GM21381 (cell line): ENCODE data around the gene KANK2.

Experiments
- ATAC-seq: cut with Tn5 transposase; IDR thresholded peaks from one replicate; pipeline ENCODE4 v1.9.1; 2021; ENCODE audit warnings: mild to moderate bottlenecking, moderate library complexity; ENCODE audit not compliant: unreplicated experiment

Gene KANK2

DNA sequence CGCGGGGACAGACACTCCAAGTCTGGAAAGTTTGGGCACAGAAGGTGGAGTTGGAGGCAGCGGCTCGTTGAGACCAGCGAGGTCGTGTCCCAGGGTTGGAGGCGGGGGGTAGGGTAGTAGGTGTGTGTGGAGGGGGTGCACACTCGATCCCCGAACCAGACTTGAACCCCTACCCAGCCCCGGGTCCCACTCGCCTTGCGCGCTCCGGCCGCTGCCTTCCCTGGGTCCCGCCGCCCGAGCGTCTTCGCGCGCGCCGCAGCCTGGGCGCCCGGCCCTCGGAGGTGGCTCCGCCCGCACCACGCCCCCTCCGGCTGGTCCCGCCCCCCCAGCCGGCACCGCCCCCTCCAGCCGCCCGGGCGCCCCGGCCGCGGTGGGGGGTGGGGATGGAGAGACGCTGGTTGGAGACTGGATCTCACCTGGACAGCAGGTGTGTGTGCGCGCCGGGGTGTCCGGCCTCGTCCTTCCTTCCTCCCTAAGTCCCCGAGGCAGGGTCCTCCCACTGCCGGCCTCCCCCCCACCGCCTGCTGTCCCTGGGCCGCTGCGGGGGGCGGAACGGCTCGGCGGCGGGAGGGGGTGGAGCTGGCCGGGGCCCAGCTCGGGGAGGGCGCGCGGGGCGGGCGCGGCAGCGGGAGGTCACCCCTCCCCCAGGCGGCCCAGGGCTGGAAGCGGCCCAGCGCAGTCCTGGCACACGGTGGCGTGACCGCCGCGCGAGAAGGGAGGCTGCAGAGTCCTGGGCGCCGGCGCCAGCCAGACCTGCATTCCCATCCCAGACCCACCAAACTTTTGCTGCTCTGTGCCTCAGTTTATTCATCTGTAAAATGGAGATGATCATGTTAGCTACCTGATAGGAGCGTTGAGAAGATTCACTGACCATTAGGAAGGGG lies at the start of gene KANK2:
KANK2 (minus strand) TSS at position 255 of the 884 bp plus-strand sequence. CDS start 3,034 bp downstream, outside the sequence.
- ATAC-seq: peak; percentile 75

DNA sequence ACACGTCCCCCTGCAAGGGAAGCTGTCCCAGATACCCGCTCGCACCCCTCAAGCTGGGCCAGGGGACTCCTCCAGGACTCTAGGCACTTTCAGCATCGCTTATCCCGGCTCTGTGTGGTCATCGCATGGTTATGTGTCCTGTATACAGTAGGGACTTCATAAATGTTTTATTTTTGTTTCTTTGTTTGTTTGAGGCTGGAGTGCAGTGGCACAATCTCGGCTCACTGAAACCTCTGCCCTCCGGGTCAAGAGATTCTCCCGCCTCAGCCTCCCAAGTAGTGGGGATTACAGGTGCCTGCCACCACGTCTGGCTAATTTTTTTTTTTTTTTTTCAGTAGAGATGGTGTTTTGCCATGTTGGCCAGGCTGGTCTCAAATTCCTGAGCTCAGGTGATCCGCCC lies 49.6 kb upstream of the KANK2 start:
- ATAC-seq: no peak

DNA sequence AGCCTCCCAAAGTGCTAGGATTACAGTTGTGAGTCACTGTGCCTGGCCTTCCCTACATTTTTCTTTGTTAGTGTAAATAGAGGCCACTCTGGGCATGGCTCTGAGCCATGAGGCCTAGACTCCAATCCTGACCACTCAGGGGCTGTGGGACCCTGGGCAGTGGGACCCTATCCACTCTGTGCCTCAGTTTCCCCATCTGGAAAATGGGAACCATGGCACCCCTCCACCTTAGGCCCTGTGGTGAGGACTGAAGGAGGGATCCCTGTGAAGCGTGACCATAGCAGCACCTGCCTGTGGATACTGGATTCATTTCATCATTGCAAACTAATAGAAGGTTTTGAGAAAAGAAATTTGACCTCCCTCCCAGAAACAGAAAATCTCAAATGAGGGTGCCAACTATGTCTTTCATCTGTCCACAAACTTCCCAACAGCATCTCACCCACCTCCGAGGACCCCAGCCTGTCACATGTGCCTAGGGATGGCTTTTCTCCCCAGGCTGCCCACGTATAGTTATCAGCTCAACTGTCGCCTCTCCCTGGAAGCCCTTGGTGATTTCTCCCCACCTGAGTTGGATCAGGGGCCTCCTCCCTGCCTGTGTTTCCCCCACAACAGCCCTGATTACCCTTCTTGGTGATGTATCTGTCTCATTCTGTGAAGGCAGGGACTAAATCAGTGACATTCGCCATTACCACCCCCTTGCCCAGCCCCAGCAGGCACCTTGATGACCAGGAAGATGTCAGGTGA lies 47.7 kb upstream of the KANK2 start:
- ATAC-seq: no peak

DNA sequence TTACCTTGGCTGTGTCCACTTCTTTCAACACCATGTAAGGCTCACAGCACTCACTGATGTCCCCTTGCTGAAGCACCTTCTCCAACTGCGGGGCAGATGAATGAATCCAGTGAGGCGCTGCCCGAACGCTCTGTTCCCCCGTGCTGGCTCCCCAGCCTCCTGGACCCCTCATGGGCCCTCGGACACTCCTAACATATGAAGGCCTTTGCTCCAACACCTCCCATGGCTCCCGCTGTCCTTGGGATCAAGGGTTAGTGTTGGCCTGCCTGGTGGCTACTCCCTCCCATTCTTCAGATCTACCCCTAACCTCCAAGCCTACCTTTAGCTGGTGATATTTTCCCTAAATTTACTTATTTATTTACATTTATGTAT lies 46.4 kb upstream of the KANK2 start:
- ATAC-seq: no peak

DNA sequence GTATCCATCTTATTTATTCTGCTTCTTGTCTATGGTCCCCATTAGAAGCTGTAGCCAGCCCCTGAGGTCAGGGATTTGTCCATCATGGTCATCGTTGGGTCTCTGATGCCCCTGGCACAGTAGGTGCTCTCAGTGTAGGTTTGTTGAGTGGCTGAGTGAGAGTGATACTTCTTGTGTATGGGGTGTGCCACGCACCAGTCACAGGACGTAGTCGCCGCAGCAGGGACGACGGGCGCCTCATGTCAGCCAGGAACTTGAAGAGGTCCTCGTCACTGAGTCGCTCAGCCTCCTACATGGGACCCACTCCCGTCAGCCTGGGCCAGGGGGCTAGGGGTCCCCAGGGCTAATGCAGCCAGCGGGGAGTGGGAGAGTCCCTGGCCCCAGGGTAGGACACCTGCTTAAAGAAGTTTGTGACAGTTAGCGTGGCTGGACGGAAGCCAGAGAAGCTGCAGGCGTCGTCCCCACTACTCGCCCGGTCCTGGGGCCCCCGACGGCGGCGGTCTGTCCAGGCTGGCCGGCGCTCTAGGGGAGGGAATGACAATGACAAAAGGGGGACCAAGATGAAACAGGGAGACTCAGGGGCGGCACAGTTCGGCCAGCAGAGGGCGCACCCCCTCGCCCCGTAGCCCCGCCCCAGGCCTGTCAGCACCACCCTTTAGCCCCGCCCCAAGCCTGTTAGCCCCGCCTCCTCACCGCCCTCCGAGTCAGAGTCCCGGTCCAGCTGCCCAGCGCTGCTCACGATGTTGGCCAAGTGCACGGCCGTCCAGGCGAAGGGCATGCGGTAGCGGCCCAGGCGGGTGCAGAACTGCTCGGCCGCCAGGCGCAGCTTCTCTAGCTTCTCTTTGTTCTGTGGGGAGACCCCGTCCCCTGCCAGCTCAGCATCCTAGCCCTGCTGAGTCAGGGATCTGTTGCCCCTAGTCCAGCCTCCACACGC lies 45.8 kb upstream of the KANK2 start:
- no peak for ATAC-seq

DNA sequence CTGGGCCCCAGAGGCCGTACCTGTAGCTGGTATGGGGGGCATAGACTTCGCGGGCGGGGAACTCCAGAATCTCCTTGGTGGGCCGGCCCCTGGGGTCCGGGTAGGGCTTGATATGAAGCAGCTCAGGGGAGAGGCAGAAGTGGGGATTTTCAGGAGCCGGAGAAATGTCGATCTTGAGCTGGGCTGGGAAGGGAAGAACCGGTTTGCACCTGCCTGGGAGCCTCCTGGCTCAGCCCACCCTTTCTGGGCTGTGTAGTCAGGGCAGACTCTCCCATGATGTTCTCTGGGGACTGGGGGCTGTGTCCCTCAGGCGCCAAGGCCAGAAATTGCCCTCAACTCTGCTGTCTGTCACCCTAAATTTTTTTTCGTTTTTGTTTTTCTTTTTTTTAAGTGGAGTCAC lies 44.7 kb upstream of the KANK2 start:
- no peak for ATAC-seq

DNA sequence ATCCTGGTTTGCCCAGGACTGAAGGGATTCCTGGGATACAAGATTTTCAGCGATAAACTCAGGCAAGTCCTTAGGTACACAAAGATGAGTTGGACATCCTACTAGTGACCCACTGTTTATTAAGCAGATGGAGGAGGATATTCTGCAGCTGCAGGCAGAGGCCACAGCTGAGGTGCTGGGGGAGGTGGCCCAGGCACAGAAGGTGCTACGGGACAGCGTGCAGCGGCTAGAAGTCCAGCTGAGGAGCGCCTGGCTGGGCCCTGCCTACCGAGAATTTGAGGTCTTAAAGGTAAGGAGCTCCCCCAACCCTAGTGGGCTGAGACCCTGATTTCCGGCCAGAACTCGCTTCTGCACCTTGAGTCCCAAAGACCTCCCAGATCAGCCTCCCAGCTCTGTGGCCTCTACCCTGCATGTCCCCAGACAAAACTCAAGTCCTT lies 42.7 kb upstream of the KANK2 start:
- no peak for ATAC-seq

DNA sequence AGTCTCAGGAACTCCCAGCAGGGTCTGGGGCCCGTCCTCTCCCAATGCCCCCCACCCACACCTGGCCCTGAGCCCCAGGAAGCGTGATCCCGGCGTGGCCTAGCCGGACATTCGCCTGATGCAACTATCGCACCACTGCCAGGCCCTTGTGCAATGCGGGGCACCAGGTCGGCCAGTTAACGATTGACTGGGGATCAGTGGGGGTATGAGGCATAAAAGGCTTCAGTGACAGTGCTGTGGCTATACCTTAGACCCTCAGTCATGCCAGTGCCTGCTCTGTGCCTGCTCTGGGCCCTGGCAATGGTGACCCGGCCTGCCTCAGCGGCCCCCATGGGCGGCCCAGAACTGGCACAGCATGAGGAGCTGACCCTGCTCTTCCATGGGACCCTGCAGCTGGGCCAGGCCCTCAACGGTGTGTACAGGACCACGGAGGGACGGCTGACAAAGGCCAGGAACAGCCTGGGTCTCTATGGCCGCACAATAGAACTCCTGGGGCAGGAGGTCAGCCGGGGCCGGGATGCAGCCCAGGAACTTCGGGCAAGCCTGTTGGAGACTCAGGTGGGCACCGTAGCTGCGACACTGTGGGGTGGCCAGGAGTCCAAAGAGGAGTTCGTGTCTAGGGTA lies 42.1 kb upstream of the KANK2 start, which contains the start of gene ANGPTL8:
ANGPTL8 (plus strand) TSS at position 243 of the 624 bp plus-strand sequence; CDS start at position 262, 19 bp downstream.
- ATAC-seq: no peak

DNA sequence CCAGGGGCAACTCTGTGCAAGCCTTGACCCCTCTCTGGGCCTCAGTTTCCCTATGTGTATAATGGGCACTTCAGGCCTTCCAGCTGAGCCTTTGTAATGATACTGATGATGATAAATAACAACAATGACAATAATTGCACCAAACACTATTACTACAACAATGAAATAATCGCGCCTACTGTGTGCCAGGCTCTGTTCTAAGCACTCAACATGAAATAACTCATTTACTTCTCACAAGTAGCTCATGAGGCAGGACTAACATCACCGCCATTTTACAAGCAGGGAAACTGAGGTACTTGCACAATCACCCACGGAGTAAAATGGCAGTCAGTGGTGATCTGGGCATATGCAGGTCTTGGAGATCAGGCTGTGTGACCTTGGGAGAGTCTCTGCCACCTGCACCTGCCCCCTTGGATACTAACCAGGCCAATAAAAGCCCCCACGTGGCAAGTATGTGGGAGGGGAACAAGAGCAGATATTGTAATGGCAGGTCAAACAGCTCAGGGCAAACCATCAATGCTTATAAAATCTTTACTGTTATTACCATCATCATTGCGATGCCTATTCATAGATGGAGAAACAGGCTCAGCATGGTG lies 41.5 kb upstream of the KANK2 start:
- no peak for ATAC-seq

DNA sequence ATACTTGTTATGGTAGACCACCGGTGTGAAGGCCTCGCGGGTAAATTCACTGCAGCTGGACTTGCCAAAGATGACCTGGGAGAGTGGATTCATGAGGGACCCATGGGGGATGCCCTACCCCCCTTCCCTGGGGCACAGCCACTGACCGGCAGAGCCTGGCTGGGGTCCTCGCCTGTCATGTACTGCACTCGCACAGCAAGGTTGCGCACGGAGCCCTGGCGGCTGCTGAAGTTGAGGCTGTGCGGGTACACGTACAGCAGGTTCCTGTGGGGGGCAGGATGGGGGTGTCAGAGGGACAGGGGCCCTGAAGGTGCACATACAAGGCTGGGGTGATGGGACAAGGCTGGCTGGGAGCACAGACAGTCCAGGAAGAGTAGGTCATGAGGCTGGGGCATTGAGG lies 40.7 kb upstream of the KANK2 start:
- ATAC-seq: no peak

DNA sequence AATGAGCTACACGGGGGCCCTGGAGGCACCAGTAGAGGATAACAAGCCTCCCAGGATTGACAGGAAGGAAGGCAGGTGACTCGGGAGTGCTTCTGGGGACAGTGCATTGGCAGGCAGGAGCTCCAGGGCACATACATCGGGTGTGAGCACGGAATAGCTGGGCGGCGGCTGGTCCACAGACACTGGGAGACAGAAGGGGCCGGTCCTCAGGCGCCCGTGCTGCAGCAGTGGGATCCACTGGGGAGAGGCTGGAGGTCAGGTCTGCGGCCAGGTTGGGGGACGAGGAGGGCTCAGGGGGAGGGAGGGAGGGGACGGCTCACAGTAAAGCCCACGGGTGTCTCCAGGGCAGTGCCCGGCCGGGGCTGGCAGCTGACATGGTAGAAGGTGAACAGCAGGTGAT lies 40.0 kb upstream of the KANK2 start:
- no peak for ATAC-seq

DNA sequence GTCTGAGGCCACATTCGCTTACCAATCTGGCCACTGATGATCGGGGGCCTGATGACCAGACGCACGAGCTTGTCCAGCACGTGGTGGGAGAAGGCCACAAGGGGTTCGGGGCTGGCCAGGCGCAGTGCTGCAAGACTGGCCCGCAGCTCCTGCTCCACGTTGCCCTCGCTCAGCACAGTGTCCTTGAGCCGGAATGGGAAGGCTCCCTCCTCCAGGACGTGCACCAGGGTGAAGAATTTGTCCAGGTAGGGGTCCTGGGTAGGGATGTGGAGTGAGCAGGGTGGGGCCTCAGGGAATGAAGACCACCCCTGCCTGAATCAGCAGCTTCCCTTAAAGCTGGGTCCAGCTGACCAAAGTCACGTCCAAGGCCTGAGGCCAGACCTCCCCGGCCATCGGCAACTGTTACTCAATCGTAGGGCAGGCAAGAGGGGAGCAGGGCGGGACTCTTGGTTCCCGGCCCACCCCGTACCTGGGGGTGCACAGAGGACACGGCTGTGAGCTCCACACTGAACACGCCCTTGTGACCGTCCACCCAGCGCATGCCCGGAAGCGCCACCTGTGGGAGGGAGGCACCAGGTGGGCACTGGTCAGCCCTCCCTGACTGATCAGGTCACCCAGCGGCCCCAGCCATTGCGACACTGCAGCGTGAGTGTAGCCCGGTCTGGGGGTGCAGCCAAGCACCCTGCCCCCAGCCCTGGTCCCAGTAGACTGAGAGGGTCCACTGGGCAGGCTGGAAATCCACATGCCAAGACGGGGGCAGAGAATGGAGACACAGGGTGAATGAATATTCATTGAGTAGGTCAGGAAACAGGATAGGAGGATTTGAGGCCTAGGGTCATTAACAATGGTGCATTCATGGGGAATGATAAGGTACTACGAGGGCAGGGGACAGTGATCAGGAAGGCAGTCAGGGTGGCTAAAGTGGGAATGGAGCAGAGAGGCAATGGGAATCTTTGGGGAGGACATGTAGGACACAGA lies 39.3 kb upstream of the KANK2 start:
- no peak for ATAC-seq

DNA sequence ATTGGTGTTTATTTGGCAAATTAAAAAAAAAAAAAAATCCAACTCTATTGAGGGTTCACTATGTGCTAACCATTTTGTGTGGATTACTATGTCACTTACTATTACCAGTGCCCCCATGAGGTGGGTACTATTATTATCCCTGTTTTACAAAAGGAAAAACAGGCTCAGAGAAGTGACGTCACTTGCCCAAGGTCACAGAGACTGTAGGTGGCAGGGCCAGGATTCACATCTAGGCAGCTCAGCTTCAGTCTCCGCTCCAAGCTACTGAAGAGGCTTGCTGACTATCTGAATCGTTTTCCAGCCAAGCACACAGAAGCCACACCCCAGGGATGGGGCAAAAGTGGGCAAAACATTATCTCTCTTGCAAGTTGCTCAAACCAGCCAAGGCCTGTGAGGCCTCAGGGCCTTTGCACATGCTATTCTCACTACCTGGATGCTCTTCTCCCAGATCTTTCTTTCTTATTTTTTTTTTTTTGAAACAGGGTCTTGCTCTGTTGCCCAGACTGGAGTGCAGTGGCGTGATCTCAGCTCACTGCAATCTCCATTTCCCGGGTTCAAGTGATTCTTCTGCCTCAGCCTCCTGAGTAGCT lies 37.2 kb upstream of the KANK2 start:
- no peak for ATAC-seq

DNA sequence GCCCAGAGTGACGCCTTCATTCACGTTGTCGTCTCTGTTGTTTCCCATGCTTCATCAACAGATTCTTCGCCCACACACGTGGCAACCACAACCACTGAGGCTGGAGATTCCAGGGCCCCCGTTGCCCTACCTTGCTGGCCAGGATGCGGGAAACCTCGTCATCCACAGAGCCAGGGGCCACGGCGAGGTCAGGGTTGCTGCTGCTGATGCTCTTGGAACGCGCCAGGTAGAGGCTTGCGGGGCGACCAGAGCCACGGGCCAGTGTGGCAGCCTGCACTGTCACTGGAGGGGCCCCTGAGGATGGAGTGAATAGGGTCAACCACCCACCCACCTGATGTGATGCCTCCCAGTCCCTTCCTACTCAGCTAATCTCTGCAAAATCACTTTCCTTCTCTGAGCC lies 35.7 kb upstream of the KANK2 start:
- ATAC-seq: no peak

DNA sequence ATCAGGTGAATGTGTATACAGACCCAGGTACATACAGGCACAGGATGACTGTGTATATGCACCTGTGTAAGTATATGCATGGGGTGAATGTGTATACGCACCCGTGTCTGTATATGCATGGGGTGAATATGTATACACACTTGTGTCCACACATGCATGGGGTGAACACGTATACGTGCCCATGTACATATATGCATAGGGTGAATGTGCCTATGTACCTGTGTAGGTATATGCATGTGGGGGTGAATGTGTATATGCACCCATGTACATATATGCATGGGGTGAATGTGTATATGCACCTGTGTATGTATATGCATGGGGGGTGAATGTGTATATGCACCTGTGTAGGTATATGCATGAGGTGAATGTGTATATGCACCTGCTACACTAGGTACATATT lies 35.2 kb upstream of the KANK2 start:
- no peak for ATAC-seq

DNA sequence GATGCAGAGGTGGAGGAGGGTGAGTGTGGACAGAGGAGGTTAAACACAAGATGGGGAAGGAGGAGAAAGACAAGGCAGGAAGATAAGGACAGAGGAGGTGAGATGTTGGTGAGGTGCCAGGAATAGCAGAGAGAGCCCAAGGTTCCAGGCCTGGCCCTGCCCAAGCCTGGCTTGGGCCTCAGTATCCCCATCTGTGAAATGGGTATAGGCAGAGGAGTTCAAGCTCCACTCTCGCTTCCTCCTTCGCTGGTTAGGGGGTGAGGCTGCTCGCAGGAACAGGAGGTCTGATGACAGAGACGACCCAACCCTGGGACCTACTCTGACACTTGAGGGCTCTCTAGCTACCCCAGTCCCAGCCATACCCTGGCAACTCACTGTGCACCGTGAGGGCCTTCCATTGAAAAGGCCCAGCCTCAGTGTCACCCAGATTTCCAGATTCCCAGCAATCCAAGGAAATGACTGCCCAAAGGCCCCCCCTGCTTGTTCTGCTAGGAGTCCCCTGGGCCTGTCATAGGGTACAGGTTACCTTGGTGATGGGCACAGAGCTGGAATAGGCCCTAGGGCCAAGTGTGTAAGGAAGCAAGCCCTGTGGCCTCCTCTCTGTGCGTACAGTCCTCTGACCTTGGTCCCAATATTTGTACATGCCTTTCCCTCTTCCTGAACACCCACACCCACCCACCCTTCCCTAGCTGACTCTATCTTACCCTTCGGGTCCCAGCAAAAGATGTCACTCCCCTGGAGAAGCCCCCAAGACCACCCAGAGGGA lies 33.5 kb upstream of the KANK2 start:
- ATAC-seq: no peak

DNA sequence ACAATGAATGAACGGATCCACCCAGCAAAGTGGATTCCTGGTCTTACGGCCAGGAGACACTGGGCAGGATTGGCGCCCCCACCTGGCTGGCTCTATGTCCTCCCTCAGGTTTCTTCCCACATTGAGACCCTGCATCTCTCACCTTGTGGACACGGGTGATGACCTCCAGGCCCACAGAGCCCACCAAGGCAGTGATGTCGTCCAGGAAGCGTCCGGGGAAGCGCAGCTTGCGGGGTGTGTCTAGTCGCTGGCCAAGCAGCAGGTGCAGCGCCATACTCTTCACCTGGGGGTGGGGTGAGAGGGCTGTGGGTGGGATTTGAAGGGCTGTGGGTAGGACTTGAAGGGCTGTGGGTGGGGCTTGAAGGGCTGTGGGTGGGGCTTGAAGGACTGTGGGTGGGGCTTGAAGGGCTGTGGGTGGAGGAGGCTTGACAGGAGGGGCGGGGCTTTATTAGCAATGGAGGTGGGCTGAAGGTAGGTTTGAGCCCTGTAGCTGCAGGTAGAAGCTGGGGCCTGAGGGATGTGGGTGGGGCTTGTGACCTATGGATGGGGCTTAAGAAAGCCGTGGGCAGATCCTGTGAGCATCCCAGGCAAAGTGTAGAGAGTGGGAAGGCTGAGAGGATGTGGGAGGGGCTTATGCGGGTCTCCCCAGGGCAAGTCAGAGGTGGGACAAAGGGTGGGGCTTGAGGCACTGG lies 30.0 kb upstream of the KANK2 start:
- ATAC-seq: no peak
